ENCODE measurements around the gene VWC2.

Gene VWC2

GRCh38 chr7:49822856-49823255 lies 49.4 kb downstream of the VWC2 start:
- DNase-seq (ENCODE audit: low read depth), result no peak
- no peak overlapping the region for H3K4me3 ChIP-seq (ENCODE audit: low read depth, low read length)
- in situ Hi-C loops (cut with HindIII; ENCODE audit: low sequenced_read_pairs), result no loop called here
- TF ChIP-seq CTCF (IDR thresholded peaks at IDR 0.05; ENCODE audit: low read depth, low read length, missing control alignments), result no peak

GRCh38 chr7:49823566-49823965 lies 50.1 kb downstream of the VWC2 start:
- TF ChIP-seq CTCF (IDR thresholded peaks at IDR 0.05; ENCODE audit: low read depth, low read length, missing control alignments), result no peak
- in situ Hi-C loops (cut with HindIII; ENCODE audit: low sequenced_read_pairs), result no loop called here
- DNase-seq (ENCODE audit: low read depth), result no peak
- no peak overlapping the region for H3K4me3 ChIP-seq (ENCODE audit: low read depth, low read length)

GRCh38 chr7:49839863-49840645 lies 66.6 kb downstream of the VWC2 start:
- H3K4me3 ChIP-seq (ENCODE audit: low read depth, low read length), result no peak overlapping the region
- in situ Hi-C loops (cut with HindIII; ENCODE audit: low sequenced_read_pairs), result no loop called here
- DNase-seq (ENCODE audit: low read depth), result no peak
- no peak for TF ChIP-seq CTCF (IDR thresholded peaks at IDR 0.05; ENCODE audit: low read depth, low read length, missing control alignments)

DNA sequence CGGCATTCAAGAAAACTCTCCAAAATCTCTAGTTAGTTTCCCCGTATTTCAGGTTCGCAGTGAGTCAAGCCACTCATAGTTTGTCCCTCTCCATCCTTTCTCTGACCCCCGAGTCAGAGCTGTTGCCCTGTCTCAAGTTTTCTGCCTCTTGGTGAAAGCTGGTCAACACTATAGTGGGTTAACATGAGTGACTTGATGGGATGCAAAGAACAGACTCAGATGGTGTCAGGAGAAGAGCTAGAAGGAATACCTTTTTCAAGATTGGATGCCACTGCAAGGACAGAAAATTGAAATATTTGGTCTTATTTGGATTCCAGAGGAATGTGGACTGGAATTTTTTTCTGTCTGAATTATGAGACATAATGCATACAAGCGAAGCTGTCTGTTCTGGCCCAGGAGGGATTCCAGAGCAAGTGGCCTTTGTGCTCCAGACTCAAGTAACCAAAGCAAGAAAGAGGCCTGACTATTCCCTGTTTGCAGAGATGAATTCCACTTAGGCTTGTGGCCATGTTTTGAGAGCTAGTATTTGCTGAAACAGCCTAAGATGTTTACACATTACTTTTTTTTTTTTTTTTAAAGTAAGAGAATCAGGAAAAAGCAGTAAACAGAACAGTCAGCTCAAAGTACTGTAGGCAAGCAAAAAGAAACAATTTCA lies 67.4 kb downstream of the VWC2 start:
- DNase-seq (ENCODE audit: low read depth), result no peak
- H3K4me3 ChIP-seq (ENCODE audit: low read depth, low read length), result no peak overlapping the region
- no peak for TF ChIP-seq CTCF (IDR thresholded peaks at IDR 0.05; ENCODE audit: low read depth, low read length, missing control alignments)
- in situ Hi-C loops (cut with HindIII; ENCODE audit: low sequenced_read_pairs), result no loop called here

GRCh38 chr7:49845626-49846025 lies 72.2 kb downstream of the VWC2 start:
- in situ Hi-C loops (cut with HindIII; ENCODE audit: low sequenced_read_pairs), result no loop called here
- TF ChIP-seq CTCF (IDR thresholded peaks at IDR 0.05; ENCODE audit: low read depth, low read length, missing control alignments), result no peak
- no peak overlapping the region for H3K4me3 ChIP-seq (ENCODE audit: low read depth, low read length)
- DNase-seq (ENCODE audit: low read depth), result no peak

DNA sequence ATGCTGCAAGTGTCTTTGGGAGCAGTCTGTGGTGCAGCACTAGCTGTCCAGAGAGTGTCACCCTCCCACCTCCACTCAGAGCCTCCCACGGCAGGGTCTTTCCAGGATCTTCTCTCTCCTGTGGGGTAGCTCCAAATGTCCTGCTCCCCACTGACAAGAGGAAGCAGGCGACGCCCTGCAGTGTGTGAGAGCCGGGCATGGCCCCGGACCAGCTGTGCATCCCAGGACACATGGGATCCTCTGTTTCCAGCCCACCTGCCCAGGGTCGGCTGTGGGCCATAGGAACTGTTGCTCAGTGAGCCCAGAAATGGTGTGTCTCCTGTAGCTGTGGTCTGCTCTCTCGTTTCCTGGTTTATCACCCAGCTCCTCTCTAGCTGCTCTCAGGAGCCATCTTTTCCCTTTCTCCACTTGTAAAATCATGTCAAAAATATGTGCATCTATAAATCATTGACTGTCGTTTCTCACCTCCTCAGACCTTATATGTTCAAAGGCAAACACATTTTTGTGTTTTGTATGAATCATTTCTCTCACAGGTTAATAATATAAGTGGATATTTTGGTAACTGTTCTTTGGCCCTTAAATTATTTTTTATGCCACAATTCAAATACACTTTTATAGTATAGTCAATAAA lies 74.9 kb downstream of the VWC2 start:
- no peak for TF ChIP-seq CTCF (IDR thresholded peaks at IDR 0.05; ENCODE audit: low read depth, low read length, missing control alignments)
- DNase-seq (ENCODE audit: low read depth), result no peak
- H3K4me3 ChIP-seq (ENCODE audit: low read depth, low read length), result no peak overlapping the region
- in situ Hi-C loops (cut with HindIII; ENCODE audit: low sequenced_read_pairs), result no loop called here

Data from astrocyte of the cerebellum (primary cell).